Fibroblast of gingiva (primary cell): ENCODE results near the gene LCOR.
A peak's percentile ranks its signal among the peaks of the same experiment; 100 is the strongest.
"Not testable (repeated sequence)": the region's sequence is repeated elsewhere in the genome, so short reads cannot be mapped to it uniquely, and the experiment has no call there.

Experiments
- DNase-seq: peaks from one replicate; pipeline ENCODE4 v3.0.0-alpha.2; 2011; ENCODE audit warnings: low read depth

LCOR gene

DNA sequence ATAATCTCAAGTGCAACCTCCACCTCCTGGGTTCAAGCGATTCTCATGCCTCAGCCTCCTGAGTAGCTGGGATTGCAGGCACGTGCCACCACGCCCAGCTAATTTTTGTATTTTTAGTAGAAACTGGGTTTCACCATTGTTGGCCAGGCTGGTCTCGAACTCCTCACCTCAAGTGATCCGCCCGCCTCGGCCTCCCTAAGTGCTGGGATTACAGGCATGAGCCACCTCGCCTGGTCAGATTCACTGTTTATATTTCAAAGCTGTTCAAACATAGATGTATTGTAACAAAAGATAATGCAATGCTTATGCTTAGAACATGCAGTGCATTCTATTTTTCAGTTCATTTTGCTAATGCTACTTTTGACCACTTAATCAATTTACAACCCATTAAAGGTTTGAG is 111.1 kb downstream of the LCOR start:
- not testable (repeated sequence) for DNase-seq

DNA sequence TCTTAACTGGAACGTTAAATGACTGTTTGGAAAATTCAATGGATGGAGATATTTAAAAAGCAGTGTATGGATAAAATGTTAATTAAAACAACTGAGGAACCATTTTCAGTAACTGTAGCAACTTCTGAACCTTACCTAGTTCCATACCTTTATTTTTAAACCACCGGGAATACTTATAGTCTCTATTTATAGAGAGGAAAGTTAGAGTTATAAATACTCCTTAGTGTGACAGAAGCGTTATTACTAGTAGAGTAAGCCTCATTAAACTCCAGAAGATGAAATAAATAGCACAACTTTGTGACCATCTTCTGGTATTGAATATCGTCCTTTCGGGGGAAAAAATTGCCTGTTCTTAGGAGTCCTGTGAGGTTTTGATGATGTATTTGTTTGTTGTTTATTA is 114.9 kb downstream of the LCOR start:
- no peak for DNase-seq

- no peak for DNase-seq
These were observed 117.1 kb downstream of the LCOR start for GRCh38 chr10:96949039-96949683.

- no peak for DNase-seq
These were observed 119.9 kb downstream of the LCOR start for GRCh38 chr10:96951954-96952353.

GRCh38 chr10:96955794-96956193 is 123.7 kb downstream of the LCOR start:
- no peak for DNase-seq

DNA sequence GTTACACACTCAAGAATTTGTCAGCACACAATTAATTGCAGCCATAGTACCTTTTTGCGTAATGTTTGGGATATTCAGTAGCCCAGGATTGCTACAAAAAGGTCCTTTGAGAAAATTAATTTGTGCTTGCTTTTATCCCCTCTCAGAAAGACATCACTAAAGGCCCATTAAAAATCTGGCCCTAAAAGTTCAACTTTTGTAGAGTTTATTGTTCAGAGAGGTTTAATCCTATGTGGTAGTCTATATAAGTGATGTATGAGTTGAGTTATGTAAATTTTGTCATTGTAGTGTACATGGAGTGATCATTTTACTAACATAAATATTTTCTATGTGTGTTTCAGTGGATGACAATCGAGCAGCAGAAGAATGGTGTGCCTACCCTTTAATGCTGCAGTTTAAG is 126.0 kb downstream of the LCOR start:
- DNase-seq, result no peak

DNA sequence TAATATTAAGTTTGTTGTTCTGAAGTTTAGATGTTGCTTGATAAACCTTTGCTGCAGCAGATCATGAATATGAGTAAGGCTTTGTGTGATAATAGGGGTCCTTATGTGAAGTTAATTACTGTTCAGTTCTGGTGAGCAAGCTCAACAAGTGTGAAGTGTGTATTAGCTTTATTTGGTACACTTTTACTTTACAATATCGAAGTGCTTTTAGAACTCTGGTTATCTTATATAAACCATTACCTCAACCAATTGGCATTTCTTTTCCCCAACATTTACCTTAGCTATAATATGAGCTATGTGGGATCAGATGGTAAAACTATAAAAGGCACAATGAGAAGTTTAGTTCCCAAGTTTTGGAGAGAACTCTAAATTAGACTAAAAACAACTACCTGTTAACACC is 127.6 kb downstream of the LCOR start:
- no peak for DNase-seq

DNA sequence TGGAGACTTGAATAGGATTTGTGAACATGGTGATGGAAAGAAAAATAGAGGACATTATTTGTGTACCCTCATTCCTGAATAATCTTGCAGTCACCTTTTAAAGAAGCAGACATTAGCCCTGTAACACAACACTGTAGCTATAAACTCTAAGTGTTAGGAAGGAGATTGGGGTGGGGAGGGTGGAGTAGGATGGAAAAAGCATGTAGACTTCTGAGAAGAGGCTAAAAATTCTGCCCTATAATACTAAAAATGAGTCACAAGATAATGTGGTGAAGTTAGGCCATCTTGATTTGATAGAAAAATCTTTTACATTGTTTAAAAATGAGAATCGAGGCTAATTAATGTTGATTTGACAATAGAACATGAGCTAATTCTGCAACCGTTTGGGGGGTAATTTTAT is 128.8 kb downstream of the LCOR start:
- no peak for DNase-seq

GRCh38 chr10:96964131-96964530 is 132.0 kb downstream of the LCOR start:
- no peak for DNase-seq

DNA sequence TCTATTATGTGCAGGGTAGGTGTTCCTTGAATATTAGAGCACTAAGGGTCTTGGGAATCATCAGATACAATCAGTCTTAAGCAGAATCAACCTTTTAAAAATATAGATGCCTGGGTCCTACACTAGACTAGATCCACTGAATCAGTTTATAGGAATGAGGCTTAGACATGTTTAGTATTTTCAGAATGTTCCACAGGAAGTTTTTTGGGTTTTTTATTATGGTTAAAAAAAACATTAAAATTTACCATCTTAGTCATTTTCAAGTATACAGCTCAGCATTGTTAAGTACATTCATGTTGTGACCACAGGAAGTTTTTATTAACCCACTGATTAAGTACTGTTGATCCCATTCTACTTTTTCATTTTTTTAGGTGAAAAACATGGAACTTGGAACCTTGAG is 135.7 kb downstream of the LCOR start:
- no peak for DNase-seq

DNA sequence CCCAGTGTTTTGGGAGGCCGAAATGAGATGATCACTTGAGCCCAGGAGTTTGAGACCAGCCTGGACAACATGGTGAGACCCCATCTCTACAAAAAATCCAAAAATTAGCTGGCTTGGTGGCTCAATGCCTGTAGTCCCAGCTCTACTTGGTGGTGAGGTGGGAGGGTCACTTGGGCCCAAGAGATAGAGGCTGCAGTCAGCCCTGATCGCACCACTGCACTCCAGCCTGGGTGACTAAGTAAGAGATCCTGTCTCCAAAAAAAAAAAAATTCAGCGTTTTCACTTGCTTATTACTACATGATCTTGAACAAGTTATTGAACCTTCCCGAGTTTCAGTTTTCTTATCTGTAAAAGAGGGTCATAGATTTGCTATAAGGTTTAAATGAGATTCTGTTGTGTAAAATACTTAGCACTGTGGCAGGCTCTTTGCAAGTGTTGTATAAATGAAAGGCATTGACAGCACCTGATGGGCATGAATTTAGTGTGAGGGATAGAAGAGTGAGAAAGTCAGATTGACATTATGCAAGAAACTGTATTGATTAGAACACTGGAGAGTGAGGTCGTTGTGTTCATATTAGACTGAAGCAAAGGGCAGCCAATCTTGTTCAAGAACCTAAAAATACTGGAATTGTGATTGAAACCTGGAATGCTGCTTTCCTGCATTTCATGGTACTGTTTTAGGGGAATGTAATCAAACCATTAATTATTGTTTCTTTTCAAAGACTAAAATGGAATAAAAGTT is 136.8 kb downstream of the LCOR start:
- DNase-seq, result no peak

GRCh38 chr10:96971324-96971723 is 139.2 kb downstream of the LCOR start:
- no peak for DNase-seq

DNA sequence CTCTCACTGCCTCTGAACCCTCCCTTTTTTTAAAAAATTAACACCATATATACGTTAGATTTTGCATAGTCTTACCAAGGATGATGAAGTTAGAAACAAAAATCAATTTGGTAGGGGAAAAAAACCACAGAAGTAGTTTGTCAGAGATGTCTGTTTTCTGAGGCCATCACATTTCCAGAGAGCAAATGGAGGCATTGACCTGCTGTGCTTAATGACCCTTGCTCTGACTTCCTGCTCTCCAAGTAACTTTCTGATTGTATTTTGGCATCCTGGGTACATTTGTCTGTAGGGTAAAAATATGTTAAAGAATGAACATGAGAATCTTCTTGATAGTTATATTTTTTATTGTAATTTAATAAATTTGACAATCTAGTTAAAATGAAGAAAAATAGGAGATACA is 140.2 kb downstream of the LCOR start:
- no peak for DNase-seq

DNA sequence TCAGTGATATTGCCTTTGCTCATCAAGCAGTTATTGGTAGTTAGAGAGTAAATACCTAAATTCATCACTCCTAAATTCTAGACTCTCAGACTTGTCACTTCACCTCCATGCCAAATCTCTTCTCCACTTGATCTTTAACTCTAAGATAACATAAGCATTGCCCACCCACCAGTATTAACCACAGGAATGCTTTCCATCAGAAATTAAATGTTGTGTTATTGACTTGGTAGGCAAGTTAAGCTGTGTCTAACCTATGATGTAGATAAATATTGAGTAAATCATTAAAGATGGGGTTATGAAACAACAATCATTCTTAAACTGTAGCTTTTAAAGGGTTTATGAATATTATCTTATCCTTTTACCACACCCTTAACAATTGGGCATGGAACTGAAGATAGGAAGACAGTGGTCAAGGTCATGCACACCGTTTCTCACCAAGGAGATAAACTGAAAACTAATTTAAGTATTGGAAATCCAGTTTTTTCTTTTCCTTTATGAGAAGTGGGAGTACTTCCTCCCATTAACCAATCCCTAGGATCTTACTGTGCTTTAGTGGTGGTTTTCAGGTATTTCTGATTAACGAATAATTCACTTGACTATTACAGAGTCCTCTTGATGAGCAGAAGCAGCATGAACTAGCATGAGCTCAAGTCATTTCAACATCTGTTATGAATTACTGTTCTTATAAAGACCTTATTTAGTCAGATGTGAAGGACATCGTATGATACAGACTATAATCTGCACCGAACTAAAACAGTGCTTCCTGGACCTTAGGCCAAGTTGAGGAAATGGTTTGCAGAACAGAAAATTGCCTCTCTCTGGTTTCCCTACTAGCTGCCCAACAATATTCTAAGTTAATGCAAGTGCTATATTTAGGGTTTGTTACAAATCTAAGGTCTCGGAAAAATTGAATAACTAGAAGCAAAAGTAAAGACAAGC is 142.0 kb downstream of the LCOR start:
- DNase-seq, result peak; percentile 50

- no peak for DNase-seq
These were observed 143.0 kb downstream of the LCOR start for GRCh38 chr10:96975136-96975535.

DNA sequence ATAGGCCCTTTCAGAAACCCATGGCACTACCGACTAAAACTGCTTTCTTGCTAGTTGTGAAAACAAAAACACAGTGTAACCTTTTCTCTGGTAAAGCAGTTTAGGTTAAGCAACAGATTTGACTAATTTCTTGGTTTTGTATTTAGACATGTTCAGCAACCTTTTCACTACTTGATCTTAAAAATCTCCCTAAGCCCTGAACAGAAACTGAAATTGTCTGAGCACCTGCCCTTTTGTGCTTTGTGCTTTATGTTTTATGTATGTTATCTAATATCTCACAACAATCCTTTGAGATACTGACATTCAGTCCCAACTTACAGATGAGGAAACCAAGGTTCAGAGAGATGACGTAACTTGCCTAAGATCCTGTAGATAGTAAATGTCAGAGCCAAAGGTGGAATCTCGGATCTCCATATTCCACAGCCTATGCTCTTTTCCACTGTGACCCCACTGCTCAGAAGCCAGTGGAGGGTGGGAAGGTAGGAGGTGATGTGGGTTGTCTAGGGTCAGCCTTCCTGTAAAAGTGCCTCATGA is 146.6 kb downstream of the LCOR start:
- no peak for DNase-seq

DNA sequence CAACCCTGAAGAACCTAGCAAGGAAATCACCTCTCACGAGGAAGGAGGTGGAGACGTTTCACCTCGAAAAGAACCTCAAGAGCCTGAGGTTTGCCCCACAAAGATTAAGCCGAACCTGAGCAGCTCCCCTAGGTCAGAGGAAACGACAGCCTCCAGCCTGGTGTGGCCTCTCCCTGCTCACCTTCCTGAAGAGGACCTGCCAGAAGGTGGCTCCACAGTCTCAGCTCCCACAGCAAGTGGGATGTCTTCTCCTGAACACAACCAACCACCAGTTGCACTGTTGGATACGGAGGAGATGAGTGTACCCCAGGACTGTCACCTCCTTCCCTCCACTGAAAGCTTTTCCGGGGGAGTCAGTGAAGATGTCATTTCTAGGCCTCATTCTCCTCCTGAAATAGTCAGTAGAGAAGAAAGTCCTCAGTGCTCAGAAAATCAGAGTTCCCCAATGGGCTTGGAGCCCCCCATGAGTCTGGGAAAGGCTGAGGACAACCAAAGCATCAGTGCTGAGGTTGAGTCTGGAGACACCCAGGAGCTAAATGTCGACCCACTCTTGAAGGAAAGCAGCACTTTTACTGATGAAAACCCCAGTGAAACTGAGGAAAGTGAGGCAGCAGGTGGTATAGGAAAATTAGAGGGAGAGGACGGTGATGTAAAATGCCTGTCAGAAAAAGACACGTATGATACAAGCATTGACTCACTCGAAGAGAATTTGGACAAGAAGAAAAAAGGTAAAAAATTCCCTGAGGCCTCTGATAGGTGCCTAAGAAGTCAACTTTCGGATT is 150.2 kb downstream of the LCOR start:
- no peak for DNase-seq

- no peak for DNase-seq
These were observed 152.5 kb downstream of the LCOR start for GRCh38 chr10:96984541-96985131.

DNA sequence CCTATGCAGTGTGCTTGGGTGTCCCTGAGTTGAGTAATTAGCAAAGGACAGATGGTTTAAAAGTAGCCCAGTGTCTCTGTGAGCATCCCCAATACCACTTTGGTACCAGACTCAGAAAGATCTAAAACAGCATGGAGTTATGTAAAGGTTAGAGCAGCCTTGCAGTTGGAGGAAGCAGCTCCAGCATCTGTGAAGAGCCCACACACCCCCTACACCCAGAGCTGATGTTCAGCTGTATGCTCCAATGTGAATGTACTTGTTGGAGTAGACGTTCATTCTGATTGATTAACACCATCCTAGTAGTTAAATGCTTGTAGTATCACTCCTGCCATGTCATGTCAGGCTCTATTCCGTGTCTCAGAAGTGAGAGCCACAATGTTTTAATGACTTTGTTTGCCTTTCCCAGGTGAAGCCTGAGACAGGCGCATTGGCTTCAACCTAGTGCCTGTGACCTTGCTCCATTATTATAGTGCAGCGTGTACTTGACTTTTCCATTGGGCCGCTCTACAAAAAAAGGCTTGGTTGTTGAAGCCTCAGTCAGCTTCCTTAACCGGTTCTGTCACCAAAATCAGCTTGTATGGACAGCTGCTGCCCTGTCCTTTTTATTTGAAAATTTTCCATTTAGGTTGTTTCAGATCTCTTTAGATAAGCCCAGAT is 154.2 kb downstream of the LCOR start:
- DNase-seq, result no peak

- no peak for DNase-seq
These were observed 155.2 kb downstream of the LCOR start for GRCh38 chr10:96987141-96987841.
